Measurements from ENCODE around the gene NDUFA8. TPM values are rescaled to one million over a fixed set of nuclear protein-coding genes. Genes with fewer than 3 reads are reported as not detected.

The NDUFA8 gene
- total RNA-seq, 1 donor: 17.0 TPM

GRCh38 chr9:122143296-122143695, 16.3 kb downstream of the NDUFA8 start:
- Histone ChIP-seq H3K36me3 (ENCODE audit: insufficient read depth, low read length) (peaks cover 36% of the 10 kb centered on the region), H3K27me3 (ENCODE audit: insufficient read depth, low read length) (no peaks in the 10 kb centered on the region), H3K4me1 (ENCODE audit: insufficient read depth, low read length) (no peaks in the 10 kb centered on the region), H3K4me2 (ENCODE audit: insufficient read depth, low read length) (no peak overlapping the region), H3K27ac (ENCODE audit: low read depth, low read length) (no peak overlapping the region), H3K79me2 (ENCODE audit: insufficient read depth, low read length) (no peaks in the 10 kb centered on the region), H3K9me3 (ENCODE audit: low read depth, low read length) (no peaks in the 10 kb centered on the region), H4K20me1 (ENCODE audit: insufficient read depth, low read length) (peaks cover 4% of the 10 kb centered on the region), H2AFZ (ENCODE audit: low read length) (no peak overlapping the region), H3K4me3 (ENCODE audit: insufficient read depth, low read length) (no peak overlapping the region)
- DNase-seq (ENCODE audit: insufficient read length, low spot score, missing footprints): no peak
- no peak for TF ChIP-seq CTCF (IDR thresholded peaks at IDR 0.05; ENCODE audit: extremely low read depth, low read depth, low read length)

GRCh38 chr9:122141671-122142070, 17.9 kb downstream of the NDUFA8 start:
- Histone ChIP-seq H3K27me3 (ENCODE audit: insufficient read depth, low read length) (no peaks in the 10 kb centered on the region), H2AFZ (ENCODE audit: low read length) (no peak overlapping the region), H3K9me3 (ENCODE audit: low read depth, low read length) (no peaks in the 10 kb centered on the region), H3K4me1 (ENCODE audit: insufficient read depth, low read length) (no peaks in the 10 kb centered on the region), H4K20me1 (ENCODE audit: insufficient read depth, low read length) (peaks cover 4% of the 10 kb centered on the region), H3K27ac (ENCODE audit: low read depth, low read length) (no peak overlapping the region), H3K36me3 (ENCODE audit: insufficient read depth, low read length) (peaks cover 27% of the 10 kb centered on the region), H3K4me3 (ENCODE audit: insufficient read depth, low read length) (no peak overlapping the region), H3K4me2 (ENCODE audit: insufficient read depth, low read length) (no peak overlapping the region), H3K79me2 (ENCODE audit: insufficient read depth, low read length) (no peaks in the 10 kb centered on the region)
- DNase-seq (ENCODE audit: insufficient read length, low spot score, missing footprints): no peak
- TF ChIP-seq CTCF (IDR thresholded peaks at IDR 0.05; ENCODE audit: extremely low read depth, low read depth, low read length): no peak

GRCh38 chr9:122140368-122141193, 19.0 kb downstream of the NDUFA8 start:
- Histone ChIP-seq H3K36me3 (ENCODE audit: insufficient read depth, low read length) (peaks cover 24% of the 10 kb centered on the region), H4K20me1 (ENCODE audit: insufficient read depth, low read length) (peaks cover 4% of the 10 kb centered on the region), H3K79me2 (ENCODE audit: insufficient read depth, low read length) (no peaks in the 10 kb centered on the region), H3K9me3 (ENCODE audit: low read depth, low read length) (no peaks in the 10 kb centered on the region), H3K4me1 (ENCODE audit: insufficient read depth, low read length) (no peaks in the 10 kb centered on the region), H2AFZ (ENCODE audit: low read length) (no peak overlapping the region), H3K27ac (ENCODE audit: low read depth, low read length) (no peak overlapping the region), H3K4me2 (ENCODE audit: insufficient read depth, low read length) (no peak overlapping the region), H3K4me3 (ENCODE audit: insufficient read depth, low read length) (no peak overlapping the region), H3K27me3 (ENCODE audit: insufficient read depth, low read length) (no peaks in the 10 kb centered on the region)
- no peak for DNase-seq (ENCODE audit: insufficient read length, low spot score, missing footprints)
- no peak for TF ChIP-seq CTCF (IDR thresholded peaks at IDR 0.05; ENCODE audit: extremely low read depth, low read depth, low read length)

DNA sequence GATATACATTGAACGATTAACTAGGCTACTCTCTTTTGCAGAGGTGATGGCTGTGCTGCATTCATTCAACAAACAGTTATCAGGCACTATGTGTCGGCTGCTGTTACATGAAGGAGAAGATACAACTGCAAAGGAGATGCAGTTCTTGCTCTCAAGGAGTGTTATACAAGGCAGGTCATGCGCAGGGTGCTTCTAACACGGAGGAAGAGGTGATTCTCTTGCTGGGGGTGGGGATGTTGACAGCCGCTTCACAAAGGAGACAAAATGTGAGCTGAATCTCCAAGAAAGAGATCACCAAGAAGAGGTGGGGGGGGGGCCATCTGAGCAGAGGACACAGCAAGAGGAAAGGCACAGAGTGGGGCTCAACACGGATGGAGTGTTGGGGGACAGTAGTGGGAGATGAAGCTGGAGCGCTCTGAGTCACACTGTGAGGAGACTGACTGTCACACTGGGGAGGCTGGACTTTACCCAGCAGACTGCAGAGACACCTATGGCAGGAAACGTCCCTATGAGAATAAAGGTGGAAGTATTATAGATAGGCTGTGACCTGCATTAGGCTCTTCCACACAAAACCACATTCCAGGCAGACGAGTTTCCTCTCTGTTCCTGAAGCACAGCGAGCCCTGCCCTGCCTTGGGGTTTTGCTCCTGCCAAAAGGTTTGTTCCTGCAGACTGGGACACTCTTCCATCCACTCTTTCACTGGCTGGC, 20.9 kb downstream of the NDUFA8 start:
- TF ChIP-seq CTCF (IDR thresholded peaks at IDR 0.05; ENCODE audit: extremely low read depth, low read depth, low read length): no peak
- Histone ChIP-seq H4K20me1 (ENCODE audit: insufficient read depth, low read length) (no peaks in the 10 kb centered on the region), H3K27ac (ENCODE audit: low read depth, low read length) (no peak overlapping the region), H3K9me3 (ENCODE audit: low read depth, low read length) (no peaks in the 10 kb centered on the region), H2AFZ (ENCODE audit: low read length) (no peak overlapping the region), H3K4me2 (ENCODE audit: insufficient read depth, low read length) (no peak overlapping the region), H3K27me3 (ENCODE audit: insufficient read depth, low read length) (no peaks in the 10 kb centered on the region), H3K36me3 (ENCODE audit: insufficient read depth, low read length) (peaks cover 7% of the 10 kb centered on the region), H3K79me2 (ENCODE audit: insufficient read depth, low read length) (no peaks in the 10 kb centered on the region), H3K4me3 (ENCODE audit: insufficient read depth, low read length) (no peak overlapping the region), H3K4me1 (ENCODE audit: insufficient read depth, low read length) (peaks cover 4% of the 10 kb centered on the region)
- no peak for DNase-seq (ENCODE audit: insufficient read length, low spot score, missing footprints)

Data from osteoblast (primary cell).